MM.1S (cell line): Measurements from ENCODE around the gene RARG.
"Not testable (repeated sequence)": the region's sequence is repeated elsewhere in the genome, so short reads cannot be mapped to it uniquely, and the experiment has no call there.

Source experiments
- DNase-seq: peaks from one replicate; pipeline ENCODE4 v3.0.0-alpha.2; 2015
- H2AFZ ChIP-seq: fragments of 300-600 bp; sonication (generic); 2 replicates; pipeline ENCODE4 v1.6.0; 2016; ENCODE audit warnings: antibody characterized with exemption, low read length
- H3F3A ChIP-seq: fragments of 300-600 bp; sonication (generic); 2 replicates; pipeline ENCODE4 v1.6.1; 2016; ENCODE audit warnings: mild to moderate bottlenecking, antibody characterized with exemption, low read length, moderate library complexity, mixed read lengths; ENCODE audit not compliant: insufficient read depth
- H3K27ac ChIP-seq: fragments of 300-600 bp; sonication (generic); 2 replicates; pipeline ENCODE4 v1.5.1; 2016; ENCODE audit warnings: mild to moderate bottlenecking, low read length
- H3K27me3 ChIP-seq: fragments of 300-600 bp; sonication (generic); replicated peaks from 2 replicates; pipeline ENCODE4 v1.6.0; 2016; ENCODE audit warnings: low read length; ENCODE audit not compliant: insufficient read depth
- H3K36me3 ChIP-seq: fragments of 300-600 bp; sonication (generic); replicated peaks from 2 replicates; pipeline ENCODE4 v1.6.1; 2016; ENCODE audit warnings: mild to moderate bottlenecking, low read length, mixed read lengths; ENCODE audit not compliant: insufficient read depth
- H3K4me1 ChIP-seq: fragments of 300-600 bp; sonication (generic); 2 replicates; pipeline ENCODE4 v1.6.1; 2016; ENCODE audit warnings: low read length, mixed read lengths
- H3K4me2 ChIP-seq: fragments of 300-600 bp; sonication (generic); 2 replicates; pipeline ENCODE4 v1.6.0; 2016; ENCODE audit warnings: low read depth, low read length
- H3K4me3 ChIP-seq: fragments of 300-600 bp; sonication (generic); 2 replicates; pipeline ENCODE4 v1.5.1; 2016; ENCODE audit warnings: low read length, mixed read lengths
- H3K79me2 ChIP-seq: fragments of 300-600 bp; sonication (generic); 2 replicates; pipeline ENCODE4 v1.6.1; 2016; ENCODE audit warnings: mixed run types, low read length, mixed read lengths
- H3K9ac ChIP-seq: fragments of 300-600 bp; sonication (generic); 2 replicates; pipeline ENCODE4 v1.6.1; 2016; ENCODE audit warnings: low read length, mixed read lengths
- H3K9me2 ChIP-seq: fragments of 300-600 bp; sonication (generic); replicated peaks from 2 replicates; pipeline ENCODE4 v1.6.1; 2016; ENCODE audit warnings: mild to moderate bottlenecking, low read length, mixed read lengths; ENCODE audit not compliant: insufficient read depth
- H3K9me3 ChIP-seq: fragments of 300-600 bp; sonication (generic); replicated peaks from 2 replicates; pipeline ENCODE4 v1.6.1; 2016; ENCODE audit warnings: mild to moderate bottlenecking, low read length, mixed read lengths; ENCODE audit not compliant: insufficient read depth
- H4K20me1 ChIP-seq: fragments of 300-600 bp; sonication (generic); 2 replicates; pipeline ENCODE4 v1.6.1; 2016; ENCODE audit warnings: mild to moderate bottlenecking, low read length, moderate library complexity, mixed read lengths; ENCODE audit not compliant: insufficient read depth
- CTCF ChIP-seq: fragments of 300-600 bp; sonication (generic); IDR thresholded peaks from 2 replicates; pipeline ENCODE4 v1.5.1; 2016; ENCODE audit warnings: antibody characterized with exemption, low read length, mixed read lengths
- EZH2 ChIP-seq: fragments of 300-600 bp; sonication (generic); optimal IDR thresholded peaks from 2 replicates; pipeline ENCODE3; 2017; ENCODE audit warnings: low read depth, mild to moderate bottlenecking, antibody characterized with exemption, low read length, mixed read lengths
- EZH2phosphoT487 ChIP-seq: fragments of 300-600 bp; sonication (generic); IDR thresholded peaks from 2 replicates; pipeline ENCODE4 v1.6.1; 2018; ENCODE audit warnings: antibody characterized with exemption, low read length

The RARG gene

GRCh38 chr12:53180931-53181645 is 50.9 kb downstream of the RARG start:
- TF ChIP-seq EZH2 (no peak), CTCF (no peak), EZH2phosphoT487 (no peak)
- Histone ChIP-seq H3K4me3 (peak overlapping the region; percentile 68), H3F3A (peaks cover 37% of the 10 kb centered on the region), H3K36me3 (peaks cover 14% of the 10 kb centered on the region; the same call in 1 of the 2 replicates), H3K27me3 (no peaks in the 10 kb centered on the region), H3K4me2 (peak overlapping the region; percentile 97), H3K79me2 (peaks cover 45% of the 10 kb centered on the region), H4K20me1 (no peaks in the 10 kb centered on the region; the same call in 1 of the 2 replicates), H3K9ac (peak overlapping the region; percentile 61), H3K9me3 (no peaks in the 10 kb centered on the region), H3K27ac (peak overlapping the region; percentile 73; the same call in 1 of the 2 replicates), H3K4me1 (peaks cover 34% of the 10 kb centered on the region), H2AFZ (peak overlapping the region; percentile 89; the same call in 1 of the 2 replicates), H3K9me2 (no peaks in the 10 kb centered on the region)
- peak; percentile 80 for DNase-seq

- Histone ChIP-seq H3K9me2 (no peaks in the 10 kb centered on the region), H3K4me3 (peak within 1 kb of the TSS; percentile 68), H3K9ac (peak within 1 kb of the TSS; percentile 70), H3F3A (peaks cover 37% of the 10 kb centered on the region), H3K9me3 (no peaks in the 10 kb centered on the region), H3K4me1 (peaks cover 38% of the 10 kb centered on the region), H3K27me3 (no peaks in the 10 kb centered on the region), H4K20me1 (no peaks in the 10 kb centered on the region; the same call in 1 of the 2 replicates), H3K27ac (peak within 1 kb of the TSS; percentile 73), H3K36me3 (peaks cover 14% of the 10 kb centered on the region; the same call in 1 of the 2 replicates), H3K79me2 (peaks cover 45% of the 10 kb centered on the region), H3K4me2 (peak within 1 kb of the TSS; percentile 97), H2AFZ (peak within 1 kb of the TSS; percentile 89)
- no peak for TF ChIP-seq EZH2
- TF ChIP-seq CTCF, result no peak
- TF ChIP-seq EZH2phosphoT487, result no peak
- peak; percentile 98 for DNase-seq
These were observed 51.6 kb downstream of the RARG start, which contains the start of the genes CSAD and ZNF740 for GRCh38 chr12:53180220-53180930. TSS of gene CSAD (minus strand) at chr12:53180925. CDS start at chr12:53173470, 7,455 bp downstream. TSS of gene ZNF740 (plus strand) at chr12:53180722. CDS start at chr12:53181984, 1,262 bp downstream.

GRCh38 chr12:53179687-53180219 is 52.3 kb downstream of the RARG start:
- TF ChIP-seq CTCF (no peak), EZH2 (no peak), EZH2phosphoT487 (no peak)
- peak overlapping the region; percentile 97 for H3K4me2 ChIP-seq
- no peaks in the 10 kb centered on the region for H3K9me3 ChIP-seq
- H2AFZ ChIP-seq, result peak overlapping the region; percentile 89
- peaks cover 14% of the 10 kb centered on the region; the same call in 1 of the 2 replicates for H3K36me3 ChIP-seq
- peaks cover 33% of the 10 kb centered on the region for H3F3A ChIP-seq
- H3K9ac ChIP-seq, result peak overlapping the region; percentile 70
- H3K4me3 ChIP-seq, result peak overlapping the region; percentile 68
- H3K9me2 ChIP-seq, result no peaks in the 10 kb centered on the region
- peaks cover 40% of the 10 kb centered on the region for H3K79me2 ChIP-seq
- no peaks in the 10 kb centered on the region; the same call in 1 of the 2 replicates for H4K20me1 ChIP-seq
- peaks cover 38% of the 10 kb centered on the region for H3K4me1 ChIP-seq
- DNase-seq, result peak; percentile 55
- H3K27me3 ChIP-seq, result no peaks in the 10 kb centered on the region
- peak overlapping the region; percentile 73 for H3K27ac ChIP-seq

- Histone ChIP-seq H3F3A (peaks cover 27% of the 10 kb centered on the region), H3K79me2 (peaks cover 35% of the 10 kb centered on the region), H3K4me1 (peaks cover 34% of the 10 kb centered on the region), H3K36me3 (peaks cover 14% of the 10 kb centered on the region; the same call in 1 of the 2 replicates)
- not testable (repeated sequence) for H3K4me3 ChIP-seq, H3K9ac ChIP-seq, DNase-seq, H2AFZ ChIP-seq, H3K9me2 ChIP-seq, H3K27me3 ChIP-seq, H4K20me1 ChIP-seq, H3K27ac ChIP-seq, H3K9me3 ChIP-seq, H3K4me2 ChIP-seq
These were observed 53.2 kb downstream of the RARG start for GRCh38 chr12:53178803-53179202.

- Histone ChIP-seq H3F3A (peaks cover 27% of the 10 kb centered on the region), H3K79me2 (peaks cover 21% of the 10 kb centered on the region), H3K4me1 (peaks cover 27% of the 10 kb centered on the region)
- H3K9me2 ChIP-seq, H3K4me2 ChIP-seq, H3K36me3 ChIP-seq, H3K9me3 ChIP-seq, H4K20me1 ChIP-seq, DNase-seq, H3K4me3 ChIP-seq, H3K9ac ChIP-seq, H3K27ac ChIP-seq, H2AFZ ChIP-seq, H3K27me3 ChIP-seq: not testable (repeated sequence)
These were observed 54.6 kb downstream of the RARG start for GRCh38 chr12:53177447-53177846.
